HG03521 (cell line): ENCODE results near the gene CBX4.

ENCODE experiments used
- ATAC-seq: cut with Tn5 transposase; IDR thresholded peaks from one replicate; pipeline ENCODE4 v1.9.1; 2021; ENCODE audit warnings: mild to moderate bottlenecking, moderate library complexity; ENCODE audit not compliant: unreplicated experiment

The CBX4 gene

DNA sequence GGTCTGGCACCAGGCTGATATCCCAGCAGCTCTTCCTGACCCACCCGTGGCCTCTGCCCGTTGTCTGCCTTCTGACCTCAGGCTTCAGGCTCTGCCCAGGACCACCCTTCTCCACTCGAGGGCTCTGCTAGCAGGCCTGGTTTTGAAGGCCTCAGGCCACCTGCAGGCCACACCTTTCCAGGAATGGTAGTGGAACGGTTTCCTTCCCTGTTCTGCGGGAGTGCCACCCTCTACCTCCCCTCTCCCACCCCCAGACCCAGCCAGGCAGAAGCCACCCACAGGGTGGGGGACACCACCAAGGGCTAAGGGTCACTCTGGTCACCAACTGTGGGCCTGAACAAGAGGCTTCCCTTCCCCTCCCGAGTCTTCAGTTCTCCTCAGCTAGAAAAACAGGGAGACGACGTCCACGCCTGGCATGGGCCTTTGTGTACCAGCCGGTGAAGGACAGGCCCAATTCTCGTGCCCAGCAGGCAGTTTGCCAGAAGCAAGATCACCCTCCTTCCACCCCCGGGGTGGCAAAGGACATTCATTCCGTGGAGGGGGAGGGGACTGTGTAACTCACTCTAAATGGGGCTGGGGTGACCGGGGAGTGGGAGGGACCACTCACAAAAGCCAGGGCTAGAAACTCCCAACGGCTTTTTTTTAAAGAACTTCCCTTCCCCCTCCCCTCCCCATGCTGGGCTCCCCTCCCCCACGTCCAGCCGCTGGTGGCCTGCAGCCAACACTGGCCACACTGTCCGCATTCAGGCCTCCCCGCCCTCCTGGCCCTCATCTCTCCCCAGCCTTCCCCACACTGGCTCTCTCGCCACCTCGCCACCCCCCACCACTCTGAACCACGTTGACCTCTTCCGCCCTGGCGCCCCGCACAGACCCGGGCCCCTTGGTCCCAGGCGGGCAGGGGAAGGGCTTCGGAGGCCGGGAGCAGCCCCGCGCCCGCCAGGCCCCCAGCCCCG lies 7.7 kb downstream of the CBX4 start:
- no peak for ATAC-seq

- ATAC-seq = no peak
These were observed 8.4 kb downstream of the CBX4 start for GRCh38 chr17:79830763-79831264.

GRCh38 chr17:79830303-79830702 lies 8.9 kb downstream of the CBX4 start:
- ATAC-seq = no peak

- ATAC-seq = no peak
These were observed 9.8 kb downstream of the CBX4 start for GRCh38 chr17:79829457-79829856.

DNA sequence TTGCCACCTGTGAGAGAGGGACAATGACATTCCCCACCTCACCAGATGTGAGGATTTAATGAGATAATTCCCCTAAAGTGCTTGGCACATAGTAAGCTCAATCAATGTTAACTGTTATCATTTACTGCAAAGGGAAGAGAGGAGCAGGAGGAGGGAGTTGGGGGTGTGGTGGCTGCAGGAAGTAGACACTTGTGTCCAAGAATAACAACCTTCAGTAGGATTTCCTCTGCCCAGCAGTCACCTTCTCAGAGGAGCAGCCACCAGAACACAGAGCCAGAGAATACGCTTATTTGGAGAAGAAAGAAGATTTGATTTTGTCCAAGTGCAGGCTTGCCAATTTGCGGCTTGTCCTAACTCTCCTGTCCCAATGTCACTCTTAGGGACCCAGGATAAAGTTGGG lies 10.2 kb downstream of the CBX4 start:
- no peak for ATAC-seq

DNA sequence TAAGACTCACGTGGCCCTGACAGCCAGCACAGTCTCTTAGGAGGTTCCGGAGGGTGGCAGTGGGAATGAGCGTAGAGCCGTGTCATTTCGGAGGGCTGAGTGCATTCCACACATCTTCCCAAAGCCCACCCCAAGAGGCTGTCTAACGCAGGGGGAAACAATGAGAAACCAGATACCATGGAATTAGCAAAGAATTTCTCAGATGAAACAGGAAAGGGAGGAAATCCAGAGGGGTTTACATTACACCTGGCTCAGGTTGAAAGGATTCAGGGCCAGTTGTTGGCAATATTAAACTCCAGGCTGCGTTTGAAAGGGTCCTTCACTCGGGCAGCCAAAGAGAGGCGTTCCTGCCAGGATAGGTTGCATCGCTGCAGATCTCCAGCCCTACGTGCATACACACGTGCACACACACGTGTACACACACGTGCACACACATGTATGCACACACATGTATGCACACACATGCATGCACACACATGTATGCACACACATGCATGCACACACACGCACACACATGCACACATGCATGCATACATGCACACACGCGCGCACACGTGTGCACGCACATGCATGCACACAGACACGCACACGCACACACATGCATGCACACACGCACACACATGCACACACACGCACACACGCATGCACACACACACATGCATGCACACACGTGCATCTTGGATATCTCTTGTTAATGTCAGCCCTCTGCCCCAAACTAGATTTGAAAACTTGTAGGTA lies 12.2 kb downstream of the CBX4 start:
- ATAC-seq = no peak

DNA sequence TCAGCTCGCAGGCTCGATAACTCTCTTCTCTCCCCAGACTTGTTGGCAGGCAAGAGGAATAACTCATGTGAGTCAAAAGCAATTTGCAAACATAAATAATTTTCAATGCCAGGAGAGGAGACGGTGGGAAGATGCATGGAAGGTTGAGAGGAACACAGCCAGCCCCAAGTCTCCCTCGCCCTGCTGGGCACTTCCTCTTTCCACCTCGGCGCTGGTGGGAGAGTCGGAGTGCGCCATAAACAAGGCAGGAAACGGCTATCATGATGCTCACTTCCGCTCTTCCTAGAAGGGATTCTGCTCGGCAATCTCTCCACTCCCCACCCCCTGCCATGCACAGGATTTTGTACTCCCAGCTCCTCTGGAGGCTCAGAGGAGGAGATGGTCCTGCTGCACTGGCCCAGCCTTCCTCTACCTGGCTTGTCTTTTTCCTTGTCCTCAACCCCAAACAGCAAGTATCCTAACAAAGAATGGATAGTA lies 13.0 kb downstream of the CBX4 start:
- ATAC-seq = no peak

- no peak for ATAC-seq
These were observed 13.7 kb downstream of the CBX4 start for GRCh38 chr17:79825580-79825921.

DNA sequence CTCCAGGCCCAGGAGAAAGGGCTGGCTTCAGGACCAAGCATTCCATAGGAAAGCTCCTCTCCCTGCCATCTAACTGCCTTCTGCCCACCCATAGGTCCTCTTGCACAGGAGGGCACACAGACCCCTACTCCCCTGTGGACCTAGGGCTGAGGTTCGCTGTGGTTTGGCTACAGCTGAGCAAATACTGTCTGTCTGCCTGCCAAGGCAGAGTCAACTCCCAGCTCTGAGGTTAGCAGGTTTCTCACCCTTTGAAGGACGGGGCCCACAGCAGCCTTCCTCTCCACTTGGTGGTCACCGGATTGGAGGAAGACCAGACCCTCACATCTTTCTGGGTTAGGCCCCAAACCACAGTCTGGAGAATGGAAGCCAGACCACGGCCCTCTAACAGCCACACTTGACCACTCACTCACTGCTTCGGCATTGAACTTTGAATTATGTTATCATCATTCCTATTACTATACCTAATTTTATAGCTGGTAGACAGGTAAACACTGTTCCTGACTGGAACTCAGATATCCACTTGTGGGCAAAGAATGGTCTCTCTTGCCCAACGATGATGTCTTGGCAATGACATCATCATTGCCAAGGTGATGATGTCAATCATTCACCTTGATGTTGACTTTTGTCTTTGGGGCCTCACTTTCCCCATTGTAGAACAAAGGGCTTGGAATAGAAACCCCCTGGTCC lies 14.2 kb downstream of the CBX4 start:
- ATAC-seq = no peak

DNA sequence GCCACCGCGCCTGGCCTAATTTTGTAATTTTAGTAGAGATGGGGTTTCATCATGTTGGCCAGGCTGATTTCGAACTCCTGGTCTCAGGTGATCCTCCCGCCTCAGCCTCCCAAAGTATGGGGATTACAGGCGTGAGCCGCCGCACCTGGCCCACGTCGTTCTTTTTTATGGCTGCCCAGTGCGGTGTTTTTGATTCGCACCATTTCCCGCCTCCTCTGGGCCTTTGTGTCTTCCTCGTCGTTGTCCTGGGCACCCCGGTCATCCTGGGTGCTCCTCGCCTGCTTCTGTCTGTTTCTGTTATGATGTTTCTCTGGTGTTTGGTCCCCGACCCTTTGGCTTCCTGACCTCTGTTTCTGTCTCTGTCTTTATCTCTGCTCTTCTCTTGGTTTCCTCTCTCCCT lies 15.0 kb downstream of the CBX4 start:
- ATAC-seq = no peak

DNA sequence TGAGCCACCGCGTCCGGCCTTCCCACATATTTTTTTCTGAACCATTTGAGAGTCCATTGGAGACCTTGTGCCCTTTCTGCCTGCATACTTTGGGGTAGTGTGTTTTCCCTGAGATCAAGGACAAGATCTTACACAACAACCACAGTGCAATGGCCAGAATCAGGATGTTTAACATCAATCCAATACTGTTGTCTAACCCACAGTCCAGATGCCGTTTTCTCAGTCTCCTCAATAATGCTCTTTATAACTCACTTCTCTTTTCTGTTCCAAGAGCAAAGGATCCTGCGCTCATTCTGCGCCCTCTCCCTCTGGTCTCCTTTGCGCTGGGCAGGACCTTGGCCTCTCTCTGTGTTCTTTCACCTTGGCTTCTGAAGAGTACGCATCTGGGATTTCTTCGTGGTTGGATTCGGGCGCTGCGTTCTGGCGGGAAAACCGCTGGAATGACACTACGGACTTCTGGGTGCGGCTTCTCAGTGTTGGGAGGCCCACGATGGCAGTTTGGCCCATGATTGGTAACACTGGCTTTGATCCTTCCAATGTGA lies 16.6 kb downstream of the CBX4 start:
- ATAC-seq = no peak

DNA sequence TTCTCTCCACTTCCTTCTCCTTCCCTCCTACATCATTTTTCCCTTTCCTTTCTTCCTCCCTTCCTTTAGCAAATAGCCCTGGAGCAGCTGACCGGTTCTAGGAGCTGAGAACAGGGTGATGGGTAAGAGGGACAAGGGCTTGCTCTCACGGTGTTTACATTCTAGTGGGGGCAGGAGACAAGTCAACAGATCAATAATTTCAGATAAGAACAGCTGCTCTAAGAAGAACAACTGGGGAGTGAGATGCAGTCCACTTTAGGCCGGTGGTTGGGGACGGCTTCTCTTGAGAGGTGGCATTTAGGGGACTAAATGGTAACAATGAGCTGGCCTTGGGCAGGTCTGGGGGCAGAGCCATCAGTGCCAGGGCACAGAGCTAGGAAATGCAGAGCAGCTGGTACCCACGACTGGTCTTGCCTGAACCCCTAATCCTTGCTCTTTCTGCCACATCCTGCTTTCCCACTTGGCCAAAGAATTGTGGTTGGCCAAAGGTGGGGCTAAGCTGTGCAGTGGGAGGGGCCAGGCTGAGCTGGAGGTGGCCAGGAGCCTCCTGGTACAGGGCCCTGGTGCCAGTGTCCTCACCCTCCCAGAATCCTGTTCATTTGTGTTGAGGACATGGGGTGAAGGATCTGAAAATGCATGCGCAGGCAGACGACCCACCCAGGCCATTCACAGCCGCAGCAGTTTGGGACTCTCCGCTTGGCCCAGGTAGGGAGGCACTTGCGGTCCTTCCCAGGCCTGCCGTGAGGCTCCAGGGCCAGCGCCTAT lies 17.7 kb downstream of the CBX4 start:
- no peak for ATAC-seq

DNA sequence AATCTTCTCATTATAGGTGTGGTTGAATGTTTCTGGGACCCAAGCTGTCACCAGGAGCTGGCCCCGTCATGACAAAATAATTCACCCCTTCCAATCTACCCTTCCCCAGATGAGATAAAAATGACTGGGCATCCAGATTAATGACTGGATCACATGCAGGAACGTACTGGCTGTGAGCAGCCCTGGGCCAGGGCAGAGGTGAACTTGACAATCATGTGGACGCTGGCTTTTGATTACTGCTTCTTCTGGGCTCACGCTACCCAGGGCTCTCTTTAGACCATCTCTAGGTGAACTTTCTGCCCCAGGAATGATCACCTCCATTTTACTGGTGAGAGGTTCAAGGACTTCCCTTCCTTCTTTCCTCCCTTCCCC lies 18.3 kb downstream of the CBX4 start:
- ATAC-seq = no peak

- ATAC-seq = no peak
These were observed 19.5 kb downstream of the CBX4 start for GRCh38 chr17:79819534-79820276.

GRCh38 chr17:79819085-79819484 lies 20.2 kb downstream of the CBX4 start:
- no peak for ATAC-seq

GRCh38 chr17:79818026-79818758 lies 21.0 kb downstream of the CBX4 start:
- ATAC-seq = no peak

- no peak for ATAC-seq
These were observed 23.3 kb downstream of the CBX4 start for GRCh38 chr17:79815836-79816461.
